Activated T-helper 1 cell treated with anti-CD3 and anti-CD28 coated beads, Interleukin-2, amount 50 U/mL, for 16 hours (primary cell): ENCODE measurements around the gene CLEC18A.
"Not testable (repeated sequence)": the region's sequence is repeated elsewhere in the genome, so short reads cannot be mapped to it uniquely, and the experiment has no call there.

Experiments used
- DNase-seq, 2 donors: peaks; one replicate each; pipeline ENCODE4 v3.0.0-alpha.2; 2020; ENCODE audit warnings: low read depth in 1 of 2, low spot score in 1 of 2

The CLEC18A gene

DNA sequence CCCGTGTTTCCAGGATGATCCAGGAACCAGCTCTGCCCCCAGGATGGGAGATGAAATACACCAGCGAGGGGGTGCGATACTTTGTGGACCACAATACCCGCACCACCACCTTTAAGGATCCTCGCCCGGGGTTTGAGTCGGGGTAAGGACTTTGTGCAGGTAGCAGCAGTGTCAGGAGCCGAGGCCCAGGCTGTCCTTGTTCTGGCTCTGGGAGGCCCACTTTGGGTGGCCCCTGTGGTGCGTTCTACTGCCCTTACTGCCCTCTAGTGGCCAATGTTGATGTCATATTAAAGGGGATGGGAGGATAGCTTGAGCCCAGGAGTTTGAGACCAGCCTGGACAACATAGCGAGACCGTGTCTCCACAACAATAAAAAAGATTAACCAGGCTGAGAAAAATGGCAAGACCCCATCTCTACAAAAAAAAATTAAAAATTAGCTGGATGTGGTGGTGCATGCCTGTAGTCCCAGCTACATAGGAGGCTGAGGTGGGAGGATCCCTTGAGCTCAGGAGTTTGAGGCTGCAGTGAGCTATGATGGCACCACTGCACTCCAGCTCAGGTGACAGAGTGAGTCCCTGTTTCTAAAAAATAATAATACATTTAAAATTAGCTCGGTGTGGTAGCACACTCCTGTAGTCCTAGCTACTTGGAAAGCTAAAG is 20.9 kb upstream of the CLEC18A start:
- no peak for DNase-seq

- no peak for DNase-seq
Observed at GRCh38 chr16:69931631-69932030, 19.5 kb upstream of the CLEC18A start.

DNA sequence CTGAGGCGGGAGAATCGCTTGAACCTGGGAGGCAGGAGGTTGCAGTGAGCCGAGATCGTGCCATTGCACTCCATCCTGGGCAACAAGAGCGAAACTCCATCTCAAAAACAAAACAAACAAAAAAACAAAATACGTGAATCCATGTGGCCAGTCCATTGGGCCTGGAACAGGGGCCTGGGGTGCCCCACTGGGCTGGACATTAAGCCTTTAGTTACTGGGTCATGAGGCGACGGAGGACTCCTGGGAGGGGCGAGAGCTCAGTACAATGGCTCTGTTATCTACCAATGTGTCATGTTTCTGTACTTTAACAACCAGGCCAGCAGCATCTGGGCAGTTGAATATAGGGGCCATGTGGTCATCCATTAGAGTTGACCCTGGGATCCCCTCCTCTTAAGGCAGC is 18.9 kb upstream of the CLEC18A start:
- DNase-seq: no peak

DNA sequence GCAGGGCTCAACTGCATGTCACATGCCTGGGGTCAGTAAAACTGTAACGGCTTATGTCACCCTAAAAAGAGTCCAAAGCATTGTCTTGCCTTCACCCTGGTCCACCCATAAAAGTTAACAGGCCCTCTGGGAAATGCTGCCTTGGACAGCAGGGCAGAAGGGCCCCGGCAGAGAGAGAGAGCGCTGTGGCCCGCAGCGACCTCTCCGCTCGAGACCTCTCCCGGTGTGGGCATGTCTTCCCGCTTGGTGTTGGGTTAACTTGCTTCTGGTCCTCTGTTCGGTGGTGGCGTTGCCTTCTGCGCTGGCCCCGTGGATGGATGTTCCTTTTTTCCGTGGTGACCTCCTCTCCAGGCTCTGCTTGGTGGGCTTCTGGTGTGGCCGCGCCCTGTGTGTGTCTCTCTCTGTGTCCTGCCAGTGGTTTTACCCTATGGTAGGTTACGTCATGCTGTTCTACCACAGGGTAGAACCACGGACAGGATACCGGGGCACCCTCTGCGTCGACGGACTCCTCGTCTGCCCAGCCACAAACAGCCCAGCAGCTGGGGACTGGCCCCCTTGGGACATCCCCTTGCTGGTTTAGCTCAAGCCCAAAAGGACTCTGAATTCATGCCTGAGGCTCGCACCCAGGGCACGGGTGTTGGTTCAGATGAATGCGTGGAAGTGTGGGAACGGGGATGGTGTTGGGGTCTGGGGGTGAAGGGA is 18.3 kb upstream of the CLEC18A start:
- DNase-seq: no peak

- no peak for DNase-seq
Observed at GRCh38 chr16:69934044-69934443, 17.1 kb upstream of the CLEC18A start.

GRCh38 chr16:69934751-69935150 is 16.4 kb upstream of the CLEC18A start:
- DNase-seq: no peak

GRCh38 chr16:69935278-69935711 is 15.8 kb upstream of the CLEC18A start:
- no peak for DNase-seq

DNA sequence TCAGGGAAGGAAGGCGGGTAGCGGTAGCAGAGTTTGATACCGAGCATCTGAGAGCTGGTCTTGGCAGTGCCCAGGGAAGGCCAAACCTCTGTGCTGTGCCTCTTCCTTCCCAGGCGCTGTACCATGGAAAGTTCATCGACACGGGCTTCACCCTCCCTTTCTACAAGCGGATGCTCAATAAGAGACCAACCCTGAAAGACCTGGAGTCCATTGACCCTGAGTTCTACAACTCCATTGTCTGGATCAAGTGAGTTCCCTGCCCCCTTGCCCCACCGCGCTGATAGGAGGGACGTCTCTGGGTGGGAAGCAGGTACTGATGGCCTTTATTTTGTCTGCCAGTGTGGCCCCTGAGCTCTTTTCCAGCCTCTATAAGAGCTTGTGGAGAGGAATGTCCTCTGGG is 15.4 kb upstream of the CLEC18A start:
- no peak for DNase-seq

- no peak for DNase-seq
Observed at GRCh38 chr16:69936252-69936651, 14.9 kb upstream of the CLEC18A start.

DNA sequence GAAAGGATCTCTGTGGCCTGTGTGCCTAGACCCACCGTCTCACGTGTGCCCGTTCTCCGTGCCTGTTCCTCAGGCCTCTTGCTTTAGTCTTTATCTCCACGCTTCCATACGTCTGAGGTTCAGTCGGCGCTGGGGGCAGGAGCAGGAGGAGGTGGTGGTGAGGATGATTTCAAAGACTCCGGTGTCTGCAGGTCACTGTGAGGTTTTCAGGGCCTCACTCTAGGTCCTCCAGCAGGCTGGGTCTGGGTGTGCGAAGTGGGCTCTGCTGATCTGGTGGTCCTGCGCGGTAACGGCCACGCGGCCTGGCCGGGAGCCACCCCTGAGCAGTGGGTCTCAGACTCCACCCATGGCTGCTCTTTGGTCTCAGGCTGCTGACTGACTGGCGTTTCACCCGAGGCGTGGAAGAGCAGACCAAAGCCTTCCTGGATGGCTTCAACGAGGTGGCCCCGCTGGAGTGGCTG is 14.4 kb upstream of the CLEC18A start:
- no peak for DNase-seq

DNA sequence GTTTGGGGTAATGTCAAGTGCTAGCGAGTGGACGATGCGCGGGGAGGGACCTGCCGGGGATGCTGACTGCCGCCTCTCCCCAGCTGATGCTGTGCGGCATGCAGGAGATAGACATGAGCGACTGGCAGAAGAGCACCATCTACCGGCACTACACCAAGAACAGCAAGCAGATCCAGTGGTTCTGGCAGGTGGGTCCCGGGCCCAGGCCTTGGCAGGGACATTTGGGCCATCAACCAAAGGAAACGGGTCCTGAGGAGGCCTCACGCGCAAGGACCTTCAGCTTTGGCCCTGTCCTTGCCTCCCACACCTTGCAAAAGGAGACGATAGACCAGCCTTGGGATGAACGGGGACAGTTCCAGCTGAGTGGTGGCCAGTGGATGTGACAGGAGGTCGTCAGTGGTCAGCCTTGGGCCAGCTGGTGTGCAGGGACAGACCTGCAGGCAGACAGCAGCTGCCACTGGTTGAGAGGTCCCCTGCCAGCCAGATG is 13.6 kb upstream of the CLEC18A start:
- DNase-seq: no peak

- DNase-seq: no peak
Observed at GRCh38 chr16:69938981-69939820, 11.9 kb upstream of the CLEC18A start.

- no peak for DNase-seq
Observed at GRCh38 chr16:69939821-69940585, 11.1 kb upstream of the CLEC18A start.

DNA sequence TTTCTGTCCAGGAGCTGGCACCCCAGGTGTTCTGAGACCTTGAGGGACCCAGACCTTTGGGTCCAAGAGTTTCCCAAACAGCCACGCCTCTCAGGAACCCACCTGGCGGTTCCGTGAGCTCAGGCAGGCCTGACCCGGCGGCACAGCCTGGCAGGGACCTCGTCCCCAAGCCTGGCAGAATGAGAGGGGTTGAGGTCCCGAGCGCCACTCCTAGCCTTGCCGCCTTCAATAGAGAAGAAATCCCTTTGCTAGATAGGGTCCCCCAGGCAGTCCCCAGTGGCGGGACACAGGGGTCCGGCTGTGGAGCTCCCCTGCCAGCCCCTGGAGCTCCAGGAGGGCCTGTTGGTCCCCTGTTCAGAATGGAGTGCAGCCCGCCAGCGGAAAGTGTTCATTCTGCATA is 10.5 kb upstream of the CLEC18A start:
- DNase-seq: no peak

DNA sequence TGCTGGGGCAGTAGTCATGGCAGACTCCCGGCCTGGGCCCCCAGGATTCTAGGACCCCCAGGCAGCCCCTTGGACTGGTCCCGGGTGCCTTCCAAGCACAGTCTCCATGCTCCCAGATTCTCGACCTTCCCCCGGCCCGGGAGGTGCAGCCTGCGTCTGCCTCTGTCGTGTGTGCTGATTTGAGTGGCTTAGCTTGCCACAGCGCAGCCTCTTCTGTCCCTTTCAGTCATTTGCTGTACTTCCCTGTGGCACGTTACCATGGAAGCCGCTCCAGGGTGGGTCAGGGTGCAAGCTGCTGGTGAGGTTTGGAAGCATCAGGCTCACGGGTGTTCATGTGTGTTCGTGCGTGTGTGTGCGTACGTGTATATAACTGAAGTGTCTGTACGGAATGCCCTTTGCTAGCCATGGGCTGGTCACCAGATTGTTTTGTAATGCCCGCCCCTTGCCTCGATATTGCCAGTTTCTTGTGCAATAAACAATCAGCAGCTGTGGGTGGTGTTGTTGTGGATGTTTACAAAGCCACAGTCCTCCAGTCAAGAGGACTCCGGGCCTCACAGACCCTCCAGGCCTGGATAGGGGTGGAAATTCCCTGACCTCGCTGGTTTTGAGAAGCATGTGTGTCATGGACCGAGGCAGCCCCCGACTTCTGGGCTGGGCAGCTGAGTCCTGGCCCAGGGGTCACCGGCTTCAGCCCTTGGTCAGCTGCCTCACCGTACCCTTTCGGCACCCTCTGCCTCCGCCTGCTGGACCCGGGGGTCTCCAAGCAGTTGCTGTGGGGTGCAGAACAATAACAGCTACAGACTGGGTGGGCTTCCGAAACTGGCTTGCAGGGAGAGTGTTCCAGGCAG is 9.7 kb upstream of the CLEC18A start:
- no peak for DNase-seq

GRCh38 chr16:69942099-69942491 is 9.0 kb upstream of the CLEC18A start:
- DNase-seq: no peak

DNA sequence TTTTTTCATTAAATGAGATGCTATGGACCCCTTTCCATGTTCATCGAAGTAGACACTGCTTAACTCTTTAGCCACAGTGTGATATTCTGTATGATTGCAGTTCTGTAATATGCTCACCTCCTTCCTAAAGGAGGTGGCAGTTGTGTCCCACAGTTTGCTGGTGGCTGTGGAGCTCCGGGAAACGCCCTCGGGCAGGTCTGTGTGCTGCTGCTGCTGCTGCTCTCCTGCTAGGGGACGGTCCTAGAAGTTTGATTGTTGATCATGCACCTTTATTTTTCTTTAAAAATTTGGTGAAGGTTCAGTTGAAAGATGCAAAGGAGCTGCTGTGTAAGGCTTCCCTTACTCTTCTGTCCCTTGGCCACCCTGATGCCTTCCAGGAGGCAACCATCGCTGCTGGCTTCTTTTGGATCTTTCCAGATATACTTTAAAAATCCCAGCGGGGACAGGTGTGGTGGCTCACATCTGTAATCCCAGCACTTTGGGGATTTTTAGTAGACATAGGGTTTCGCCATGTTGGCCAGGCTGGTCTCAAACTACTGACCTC is 8.4 kb upstream of the CLEC18A start:
- no peak for DNase-seq

DNA sequence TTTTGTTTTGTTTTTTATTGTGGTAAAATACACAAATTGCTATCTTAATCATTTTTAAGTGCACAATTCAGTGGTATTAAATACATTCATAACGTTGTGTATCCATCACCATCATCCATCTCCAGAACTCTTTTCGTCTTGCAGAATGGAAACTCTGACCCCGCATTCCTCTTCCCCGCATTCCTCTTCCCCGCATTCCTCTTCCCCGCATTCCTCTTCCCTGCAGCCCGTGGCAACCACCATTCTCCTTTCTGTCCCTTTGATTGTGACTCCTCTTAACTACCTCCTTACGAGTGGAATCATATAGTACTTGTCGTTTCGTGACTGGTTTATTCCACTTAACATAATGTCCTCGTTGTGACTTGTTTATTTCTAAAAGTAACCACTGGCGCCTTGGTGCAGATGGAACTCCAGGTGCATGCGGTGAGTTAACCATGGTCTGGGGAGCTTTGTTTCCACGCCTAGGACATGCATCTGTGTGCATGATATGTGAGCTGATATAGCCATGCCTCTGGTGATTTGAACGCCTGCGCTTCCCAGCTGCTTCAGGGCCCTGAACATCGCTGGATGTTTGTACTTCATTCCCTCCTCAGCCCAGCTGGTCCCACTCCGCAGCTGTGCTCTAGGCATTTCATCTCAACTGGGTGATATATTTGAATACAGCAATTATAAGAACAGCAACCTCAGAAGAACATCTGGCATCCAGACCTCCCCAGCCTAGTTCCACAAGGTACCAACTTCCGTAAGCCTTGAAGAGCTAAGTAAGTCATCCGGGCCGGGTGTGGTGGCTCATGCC is 7.7 kb upstream of the CLEC18A start:
- not testable (repeated sequence) for DNase-seq

GRCh38 chr16:69950411-69950810 is 723 bp upstream of the CLEC18A start:
- not testable (repeated sequence) for DNase-seq
